Measurements from ENCODE around the gene PACC1. TPM values are rescaled to one million over a fixed set of nuclear protein-coding genes. Genes with fewer than 3 reads are reported as not detected.

The PACC1 gene
- total RNA-seq, 1 experiment from 2014 or later, result 17.8 TPM

DNA sequence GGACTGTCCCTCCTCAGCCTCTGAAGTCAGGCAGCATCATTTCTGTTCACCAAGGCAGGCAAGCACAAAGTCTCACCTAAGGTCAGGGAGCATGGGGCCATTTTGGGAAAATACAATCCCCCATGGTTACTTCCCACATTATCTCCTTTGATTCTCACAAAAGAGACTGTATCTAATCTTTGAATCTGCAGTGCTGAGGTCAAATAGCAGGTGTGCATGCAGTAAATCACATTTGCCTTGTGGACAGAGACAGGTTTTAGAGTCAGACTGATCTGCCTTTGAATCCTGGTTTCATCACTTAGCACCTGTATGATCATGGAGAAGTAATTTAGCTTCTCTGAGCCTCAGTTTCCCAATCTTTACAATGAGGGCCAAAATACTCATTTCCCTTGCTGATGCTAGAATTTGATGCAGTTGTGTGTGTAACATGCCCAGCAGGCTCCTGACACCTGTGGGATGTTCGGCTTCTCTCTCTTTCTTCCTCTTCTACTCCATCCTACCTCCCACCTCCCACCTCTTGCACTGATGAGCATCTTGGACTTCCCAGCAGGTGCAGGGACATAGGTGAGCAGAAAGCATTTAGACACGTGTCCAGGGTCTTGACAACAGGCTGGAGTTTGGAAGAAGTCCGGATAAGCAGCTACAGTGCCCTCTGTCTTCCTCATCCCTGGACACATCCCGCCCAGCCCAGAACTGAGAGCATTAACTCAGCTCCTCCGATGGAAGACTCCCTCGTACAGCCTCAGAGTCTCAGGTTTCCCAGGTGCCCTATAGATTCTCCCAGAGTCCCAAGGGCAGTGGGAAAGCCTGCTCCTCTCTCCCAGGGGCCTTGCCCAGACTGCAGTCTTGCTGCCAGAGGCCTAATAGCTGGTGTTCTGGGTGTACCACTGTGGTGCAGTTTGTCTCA is 37.0 kb upstream of the PACC1 start:
- intact Hi-C loops (cut with micrococcal nuclease; ENCODE audit: unreplicated experiment), result loop anchor here (5.0 kb wide), 1 partner anchor 754 kb away; no protein-coding TSS in a partner anchor
- no peak overlapping the region for H3K27ac Mint-ChIP-seq (ENCODE audit: unreplicated experiment)
- TF ChIP-seq, protein P1, sequence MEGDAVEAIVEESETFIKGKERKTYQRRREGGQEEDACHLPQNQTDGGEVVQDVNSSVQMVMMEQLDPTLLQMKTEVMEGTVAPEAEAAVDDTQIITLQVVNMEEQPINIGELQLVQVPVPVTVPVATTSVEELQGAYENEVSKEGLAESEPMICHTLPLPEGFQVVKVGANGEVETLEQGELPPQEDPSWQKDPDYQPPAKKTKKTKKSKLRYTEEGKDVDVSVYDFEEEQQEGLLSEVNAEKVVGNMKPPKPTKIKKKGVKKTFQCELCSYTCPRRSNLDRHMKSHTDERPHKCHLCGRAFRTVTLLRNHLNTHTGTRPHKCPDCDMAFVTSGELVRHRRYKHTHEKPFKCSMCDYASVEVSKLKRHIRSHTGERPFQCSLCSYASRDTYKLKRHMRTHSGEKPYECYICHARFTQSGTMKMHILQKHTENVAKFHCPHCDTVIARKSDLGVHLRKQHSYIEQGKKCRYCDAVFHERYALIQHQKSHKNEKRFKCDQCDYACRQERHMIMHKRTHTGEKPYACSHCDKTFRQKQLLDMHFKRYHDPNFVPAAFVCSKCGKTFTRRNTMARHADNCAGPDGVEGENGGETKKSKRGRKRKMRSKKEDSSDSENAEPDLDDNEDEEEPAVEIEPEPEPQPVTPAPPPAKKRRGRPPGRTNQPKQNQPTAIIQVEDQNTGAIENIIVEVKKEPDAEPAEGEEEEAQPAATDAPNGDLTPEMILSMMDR (IDR thresholded peaks at IDR 0.05; ENCODE audit: unreplicated experiment), result no peak
- no peak overlapping the region for H3K4me3 Mint-ChIP-seq (ENCODE audit: low read depth, unreplicated experiment)
- H3K27me3 Mint-ChIP-seq (ENCODE audit: unreplicated experiment), result no peaks in the 10 kb centered on the region
- CTCF ChIA-PET, result no interaction called here
- H3K9me3 Mint-ChIP-seq (ENCODE audit: low read depth, unreplicated experiment), result no peaks in the 10 kb centered on the region
- no peaks in the 10 kb centered on the region for H3K36me3 Mint-ChIP-seq (ENCODE audit: insufficient read depth, unreplicated experiment)
- no TSS peak for BruUV-seq (replicated peaks)
- no peak for DNase-seq
- H3K4me1 Mint-ChIP-seq (ENCODE audit: low read depth, unreplicated experiment), result no peaks in the 10 kb centered on the region

DNA sequence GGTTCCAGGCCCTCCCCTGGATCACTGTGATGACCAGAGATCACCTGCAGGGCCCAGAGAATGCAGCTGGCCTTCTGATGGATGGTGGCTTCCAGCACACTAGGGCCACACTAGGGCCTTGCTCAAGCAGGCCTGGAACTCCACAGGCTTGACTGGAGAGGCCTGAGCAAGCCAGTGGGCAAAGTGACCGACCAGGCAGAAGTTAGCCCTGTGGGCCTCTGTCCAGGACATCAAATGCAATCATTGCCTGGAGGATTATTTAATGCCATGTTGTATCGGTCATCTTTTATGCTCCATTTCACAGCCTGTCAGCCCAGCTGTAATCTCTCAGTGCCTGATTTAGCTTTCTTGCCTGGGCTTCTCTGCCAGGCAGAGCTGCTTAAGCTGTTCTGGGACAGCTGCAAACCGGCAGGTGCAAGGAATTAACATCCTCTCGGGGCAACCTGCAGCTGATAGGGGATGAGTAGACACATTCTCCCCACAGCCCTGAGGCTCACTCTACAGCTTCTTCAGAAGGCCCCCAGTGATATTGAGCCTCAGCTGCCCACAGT is 35.7 kb upstream of the PACC1 start:
- H3K4me3 Mint-ChIP-seq (ENCODE audit: low read depth, unreplicated experiment), result no peak overlapping the region
- H3K36me3 Mint-ChIP-seq (ENCODE audit: insufficient read depth, unreplicated experiment), result no peaks in the 10 kb centered on the region
- CTCF ChIA-PET, result no interaction called here
- no peak overlapping the region for H3K27ac Mint-ChIP-seq (ENCODE audit: unreplicated experiment)
- no peak for DNase-seq
- no peaks in the 10 kb centered on the region for H3K4me1 Mint-ChIP-seq (ENCODE audit: low read depth, unreplicated experiment)
- TF ChIP-seq, protein P1 (IDR thresholded peaks at IDR 0.05; ENCODE audit: unreplicated experiment), result no peak
- no peaks in the 10 kb centered on the region for H3K9me3 Mint-ChIP-seq (ENCODE audit: low read depth, unreplicated experiment)
- BruUV-seq (replicated peaks), result no TSS peak
- no peaks in the 10 kb centered on the region for H3K27me3 Mint-ChIP-seq (ENCODE audit: unreplicated experiment)
- intact Hi-C loops (cut with micrococcal nuclease; ENCODE audit: unreplicated experiment), result loop anchor here (5.0 kb wide), 1 partner anchor 753 kb away; no protein-coding TSS in a partner anchor

DNA sequence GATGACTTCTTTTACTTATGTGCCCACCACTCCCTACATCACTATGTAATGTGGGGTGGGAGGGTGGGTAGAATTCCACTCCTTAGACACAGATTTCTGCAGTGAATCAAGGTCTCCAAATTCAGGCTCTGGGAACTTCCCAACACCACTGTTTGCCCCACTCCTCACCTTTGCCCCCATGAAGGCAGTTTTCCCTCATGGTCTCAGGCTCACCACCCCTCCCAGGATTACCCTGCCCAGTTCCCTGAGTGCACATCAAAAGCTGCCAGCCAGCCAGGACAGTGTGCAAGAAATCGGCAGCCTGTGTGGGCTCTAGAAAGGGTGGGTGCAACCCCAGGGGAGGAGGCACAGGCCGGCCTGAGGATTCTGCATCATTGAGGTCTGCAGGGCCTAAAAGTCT is 32.8 kb upstream of the PACC1 start:
- CTCF ChIA-PET, result interaction anchor here (0.5 kb wide), 1 partner anchor 161 kb away, joined by 3 read pairs; the partner anchor contains the start of gene ATF3
- no peaks in the 10 kb centered on the region for H3K9me3 Mint-ChIP-seq (ENCODE audit: low read depth, unreplicated experiment)
- no peak overlapping the region for H3K27ac Mint-ChIP-seq (ENCODE audit: unreplicated experiment)
- intact Hi-C loops (cut with micrococcal nuclease; ENCODE audit: unreplicated experiment), result no loop called here
- no peaks in the 10 kb centered on the region for H3K4me1 Mint-ChIP-seq (ENCODE audit: low read depth, unreplicated experiment)
- H3K27me3 Mint-ChIP-seq (ENCODE audit: unreplicated experiment), result no peaks in the 10 kb centered on the region
- no peaks in the 10 kb centered on the region for H3K36me3 Mint-ChIP-seq (ENCODE audit: insufficient read depth, unreplicated experiment)
- BruUV-seq (replicated peaks), result no TSS peak
- TF ChIP-seq, protein P1 (IDR thresholded peaks at IDR 0.05; ENCODE audit: unreplicated experiment), result no peak
- no peak for DNase-seq
- H3K4me3 Mint-ChIP-seq (ENCODE audit: low read depth, unreplicated experiment), result no peak overlapping the region

DNA sequence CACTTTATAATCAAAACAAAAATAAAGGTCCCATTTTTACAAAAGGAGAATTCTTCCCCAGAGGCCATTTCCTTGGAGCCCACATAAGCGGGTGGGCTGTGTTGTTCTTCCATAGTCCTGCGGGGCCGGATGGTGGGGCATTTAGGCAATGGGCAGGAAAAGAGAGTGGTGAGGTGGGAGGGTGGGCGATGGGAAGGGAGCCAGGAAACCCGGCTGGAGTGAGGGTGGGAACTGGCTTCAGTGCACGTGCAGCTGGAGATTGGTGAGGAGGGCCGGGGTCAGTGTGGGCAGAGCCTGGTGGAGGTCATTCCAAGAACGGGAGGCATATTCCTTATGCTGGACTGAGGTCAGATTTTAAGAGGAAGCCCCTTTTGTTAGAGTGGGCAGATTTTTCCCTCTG is 31.6 kb upstream of the PACC1 start:
- Mint-ChIP-seq H3K4me3 (ENCODE audit: low read depth, unreplicated experiment) (no peak overlapping the region), H3K27ac (ENCODE audit: unreplicated experiment) (no peak overlapping the region), H3K27me3 (ENCODE audit: unreplicated experiment) (no peaks in the 10 kb centered on the region), H3K9me3 (ENCODE audit: low read depth, unreplicated experiment) (no peaks in the 10 kb centered on the region), H3K36me3 (ENCODE audit: insufficient read depth, unreplicated experiment) (no peaks in the 10 kb centered on the region), H3K4me1 (ENCODE audit: low read depth, unreplicated experiment) (no peaks in the 10 kb centered on the region)
- no TSS peak for BruUV-seq (replicated peaks)
- intact Hi-C loops (cut with micrococcal nuclease; ENCODE audit: unreplicated experiment), result no loop called here
- no peak for DNase-seq
- TF ChIP-seq, protein P1 (IDR thresholded peaks at IDR 0.05; ENCODE audit: unreplicated experiment), result no peak
- CTCF ChIA-PET, result no interaction called here
